Hepatocyte (in vitro differentiated cells): ENCODE measurements around the gene SLC35A4.

ENCODE experiments used
- CTCF ChIP-seq: fragments of 200-600 bp; sonication (generic); IDR thresholded peaks from 2 replicates; pipeline ENCODE4 v1.5.1; 2016; ENCODE audit warnings: antibody characterized with exemption, mild to moderate bottlenecking; ENCODE audit not compliant: poor library complexity
- EZH2 ChIP-seq: fragments of 200-600 bp; sonication (generic); IDR thresholded peaks from 2 replicates; pipeline ENCODE4 v1.6.1; 2016; ENCODE audit warnings: antibody characterized with exemption, mild to moderate bottlenecking, borderline replicate concordance
- EZH2phosphoT487 ChIP-seq: fragments of 200-600 bp; sonication (generic); IDR thresholded peaks from one replicate; pipeline ENCODE4 v1.6.1; 2018; ENCODE audit warnings: antibody characterized with exemption, mild to moderate bottlenecking, low read depth, moderate library complexity; ENCODE audit not compliant: unreplicated experiment, severe bottlenecking

- TF ChIP-seq CTCF (no peak), EZH2 (no peak), EZH2phosphoT487 (no peak)
Measured at GRCh38 chr5:140587495-140587894, 22.9 kb downstream of the SLC35A4 start.
